Right lobe of liver (tissue), 4 donors: ENCODE measurements around the gene UGT1A4.

Experiments used
- POLR2A ChIP-seq: fragments of 450-650 bp; IDR thresholded peaks from one replicate; pipeline ENCODE4 v1.6.1; 2017; ENCODE audit warnings: antibody characterized with exemption, mild to moderate bottlenecking
- TF ChIP-seq, protein P1 (sequence below), 4 donors: fragments of 200-600 bp in 3 of 4; fragments of 450-650 bp in 1 of 4; IDR thresholded peaks; one replicate each; pipeline versions ENCODE4 v1.5.1 to v1.8.0; 2016 to 2022; ENCODE audit warnings: antibody characterized with exemption in 4 of 4, mild to moderate bottlenecking in 2 of 4
- donor health status: DM: no; HTN: no; CAD: no.
- donor health status: DM: no; HTN: no; CAD: no.
- donor health status: DM: no; HTN: yes; CAD: no.

DNA sequence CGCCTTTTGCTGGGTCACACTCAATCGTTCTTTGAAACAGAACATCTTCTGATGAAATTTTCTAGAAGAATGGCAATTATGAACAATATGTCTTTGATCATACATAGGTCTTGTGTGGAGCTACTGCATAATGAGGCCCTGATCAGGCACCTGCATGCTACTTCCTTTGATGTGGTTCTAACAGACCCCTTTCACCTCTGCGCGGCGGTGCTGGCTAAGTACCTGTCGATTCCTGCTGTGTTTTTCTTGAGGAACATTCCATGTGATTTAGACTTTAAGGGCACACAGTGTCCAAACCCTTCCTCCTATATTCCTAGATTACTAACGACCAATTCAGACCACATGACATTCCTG lies 5.3 kb upstream of the UGT1A4 start:
- TF ChIP-seq, protein P1, sequence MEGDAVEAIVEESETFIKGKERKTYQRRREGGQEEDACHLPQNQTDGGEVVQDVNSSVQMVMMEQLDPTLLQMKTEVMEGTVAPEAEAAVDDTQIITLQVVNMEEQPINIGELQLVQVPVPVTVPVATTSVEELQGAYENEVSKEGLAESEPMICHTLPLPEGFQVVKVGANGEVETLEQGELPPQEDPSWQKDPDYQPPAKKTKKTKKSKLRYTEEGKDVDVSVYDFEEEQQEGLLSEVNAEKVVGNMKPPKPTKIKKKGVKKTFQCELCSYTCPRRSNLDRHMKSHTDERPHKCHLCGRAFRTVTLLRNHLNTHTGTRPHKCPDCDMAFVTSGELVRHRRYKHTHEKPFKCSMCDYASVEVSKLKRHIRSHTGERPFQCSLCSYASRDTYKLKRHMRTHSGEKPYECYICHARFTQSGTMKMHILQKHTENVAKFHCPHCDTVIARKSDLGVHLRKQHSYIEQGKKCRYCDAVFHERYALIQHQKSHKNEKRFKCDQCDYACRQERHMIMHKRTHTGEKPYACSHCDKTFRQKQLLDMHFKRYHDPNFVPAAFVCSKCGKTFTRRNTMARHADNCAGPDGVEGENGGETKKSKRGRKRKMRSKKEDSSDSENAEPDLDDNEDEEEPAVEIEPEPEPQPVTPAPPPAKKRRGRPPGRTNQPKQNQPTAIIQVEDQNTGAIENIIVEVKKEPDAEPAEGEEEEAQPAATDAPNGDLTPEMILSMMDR (IDR thresholded peaks at IDR 0.05), result no peak
- no peak for TF ChIP-seq POLR2A
